H9 (cell line): ENCODE data around the gene HMCN1. TPM values are rescaled to one million over a fixed set of nuclear protein-coding genes. Genes with fewer than 3 reads are reported as not detected.

Experiments
- DNase-seq: peaks from one replicate; pipeline ENCODE4 v3.0.0-alpha.2; 2017
- H2AFZ ChIP-seq: one replicate; pipeline ENCODE4 v1.6.1; 2013; ENCODE audit warnings: mild to moderate bottlenecking, low read length, control low read depth, moderate library complexity
- H2AK5ac ChIP-seq: 2 replicates; pipeline ENCODE4 v1.6.1; 2013; ENCODE audit warnings: low read length, control low read depth, mixed read lengths; ENCODE audit not compliant: insufficient read length
- H2BK120ac ChIP-seq: one replicate; pipeline ENCODE4 v1.6.1; 2013; ENCODE audit warnings: low read depth, mild to moderate bottlenecking, low read length, control low read depth, inconsistent platforms; ENCODE audit not compliant: poor library complexity, severe bottlenecking
- H2BK12ac ChIP-seq: 2 replicates; pipeline ENCODE4 v1.6.1; 2013; ENCODE audit warnings: low read length, control low read depth, mixed read lengths, low read depth; ENCODE audit not compliant: insufficient read length
- H2BK15ac ChIP-seq: 2 replicates; pipeline ENCODE4 v1.6.1; 2013; ENCODE audit warnings: low read depth, low read length, control low read depth
- H2BK20ac ChIP-seq: one replicate; pipeline ENCODE4 v1.6.1; 2013; ENCODE audit warnings: low read depth, mild to moderate bottlenecking, low read length, control low read depth, inconsistent platforms; ENCODE audit not compliant: poor library complexity, severe bottlenecking
- H2BK5ac ChIP-seq: 2 replicates; pipeline ENCODE4 v1.6.1; 2013; ENCODE audit warnings: low read length, control low read depth, mixed read lengths; ENCODE audit not compliant: insufficient read length
- H3K14ac ChIP-seq: 2 replicates; pipeline ENCODE4 v1.6.1; 2013; ENCODE audit warnings: low read length, control low read depth; ENCODE audit not compliant: insufficient read depth
- H3K18ac ChIP-seq: 2 replicates; pipeline ENCODE4 v1.6.1; 2013; ENCODE audit warnings: low read depth, mild to moderate bottlenecking, mixed read lengths, low read length, control low read depth; ENCODE audit not compliant: insufficient read length
- H3K23ac ChIP-seq: 2 replicates; pipeline ENCODE4 v1.6.1; 2013; ENCODE audit warnings: low read length, control low read depth, mixed read lengths, low read depth; ENCODE audit not compliant: insufficient read length
- H3K23me2 ChIP-seq: 2 replicates; pipeline ENCODE4 v1.6.1; 2013; ENCODE audit warnings: low read depth, mild to moderate bottlenecking, mixed read lengths, low read length, control low read depth; ENCODE audit not compliant: insufficient read length, poor library complexity, severe bottlenecking
- H3K27ac ChIP-seq: 2 replicates; pipeline ENCODE4 v1.5.1; 2013; ENCODE audit warnings: low read length, control low read depth, mixed read lengths, low read depth; ENCODE audit not compliant: insufficient read length
- H3K27me3 ChIP-seq: 2 replicates; pipeline ENCODE4 v1.6.1; 2013; ENCODE audit warnings: low read length, control low read depth, inconsistent platforms; ENCODE audit not compliant: insufficient read depth
- H3K4ac ChIP-seq: 2 replicates; pipeline ENCODE4 v1.6.1; 2013; ENCODE audit warnings: low read depth, mild to moderate bottlenecking, control low read depth, inconsistent platforms, low read length, moderate library complexity
- H3K4me1 ChIP-seq: 2 replicates; pipeline ENCODE4 v1.6.1; 2013; ENCODE audit warnings: low read length, control low read depth, inconsistent platforms; ENCODE audit not compliant: insufficient read depth
- H3K4me2 ChIP-seq: 2 replicates; pipeline ENCODE4 v1.6.1; 2013; ENCODE audit warnings: low read length, control low read depth, mixed read lengths; ENCODE audit not compliant: insufficient read length, insufficient read depth
- H3K56ac ChIP-seq: 2 replicates; pipeline ENCODE4 v1.6.1; 2013; ENCODE audit warnings: low read depth, mild to moderate bottlenecking, mixed read lengths, low read length, control low read depth; ENCODE audit not compliant: insufficient read length
- H3K79me1 ChIP-seq: 2 replicates; pipeline ENCODE4 v1.6.1; 2013; ENCODE audit warnings: low read depth, mild to moderate bottlenecking, moderate library complexity, low read length, control low read depth, inconsistent platforms; ENCODE audit not compliant: insufficient read depth, poor library complexity, severe bottlenecking
- H3K79me2 ChIP-seq: 2 replicates; pipeline ENCODE4 v1.6.1; 2013; ENCODE audit warnings: low read length, control low read depth, inconsistent platforms; ENCODE audit not compliant: insufficient read depth
- H3K9ac ChIP-seq: 2 replicates; pipeline ENCODE4 v1.6.1; 2013; ENCODE audit warnings: low read length, control low read depth, mixed read lengths; ENCODE audit not compliant: insufficient read length; ENCODE audit errors: extremely low read depth
- H3K9me3 ChIP-seq: one replicate; pipeline ENCODE4 v1.6.1; 2013; ENCODE audit warnings: low read depth, low read length, inconsistent platforms; ENCODE audit not compliant: control insufficient read depth
- H3T11ph ChIP-seq: one replicate; pipeline ENCODE4 v1.6.1; 2013; ENCODE audit warnings: mild to moderate bottlenecking, low read length, control low read depth, inconsistent platforms
- H4K20me1 ChIP-seq: one replicate; pipeline ENCODE4 v1.6.1; 2013; ENCODE audit not compliant: control insufficient read depth, insufficient read length, insufficient read depth
- H4K5ac ChIP-seq: 2 replicates; pipeline ENCODE4 v1.6.1; 2013; ENCODE audit warnings: low read depth, mild to moderate bottlenecking, mixed read lengths, low read length, control low read depth; ENCODE audit not compliant: insufficient read length
- H4K8ac ChIP-seq: replicated peaks from 2 replicates; pipeline ENCODE4 v1.6.1; 2013; ENCODE audit warnings: low read length, control low read depth, mixed read lengths, low read depth; ENCODE audit not compliant: insufficient read length
- H4K91ac ChIP-seq: 2 replicates; pipeline ENCODE4 v1.6.1; 2013; ENCODE audit warnings: low read depth, mild to moderate bottlenecking, moderate library complexity, mixed read lengths, low read length, control low read depth; ENCODE audit not compliant: insufficient read length
- H3K27ac Mint-ChIP-seq, 3 experiments: 2 replicates in 2 of 3; 3 replicates in 1 of 3; pipeline ENCODE4 v1.8.0; 2020 to 2021; ENCODE audit warnings: mixed read lengths in 3 of 3, mild to moderate bottlenecking in 1 of 3, moderate library complexity in 1 of 3
- H3K27me3 Mint-ChIP-seq: 2 replicates; pipeline ENCODE4 v1.8.0; 2021; ENCODE audit warnings: low read depth, mild to moderate bottlenecking, moderate library complexity, mixed read lengths
- H3K36me3 Mint-ChIP-seq, 3 experiments: 2 replicates in 2 of 3; 3 replicates in 1 of 3; pipeline ENCODE4 v1.8.0; 2020 to 2021; ENCODE audit warnings: low read depth in 3 of 3, mixed read lengths in 3 of 3; ENCODE audit not compliant: insufficient read depth in 1 of 3
- H3K4me1 Mint-ChIP-seq, 2 experiments: 2 replicates each; pipeline ENCODE4 v1.8.0; 2020; ENCODE audit warnings: mixed read lengths in 2 of 2
- H3K4me3 Mint-ChIP-seq, 2 experiments: 2 replicates in 1 of 2; 3 replicates in 1 of 2; pipeline ENCODE4 v1.8.0; 2020 to 2021; ENCODE audit warnings: mild to moderate bottlenecking in 2 of 2, mixed read lengths in 2 of 2, moderate library complexity in 1 of 2
- H3K9me3 Mint-ChIP-seq, 2 experiments: 2 replicates in 1 of 2; 3 replicates in 1 of 2; pipeline ENCODE4 v1.8.0; 2020; ENCODE audit warnings: mild to moderate bottlenecking in 2 of 2, mixed read lengths in 2 of 2, moderate library complexity in 1 of 2
- CTCF ChIP-seq: fragments of 200-600 bp; sonication (generic); conservative IDR thresholded peaks from 3 replicates; pipeline ENCODE4 v1.8.0; 2021; ENCODE audit warnings: antibody characterized with exemption, mild to moderate bottlenecking
- WGBS: extraction: QIAGEN DNeasy Blood & Tissue Kit; methylation state at CpG from one replicate; pipeline ENCODE4 v1.1.7; 2013; ENCODE audit warnings: missing lambda C conversion rate, low lambda C conversion rate, mixed read lengths; ENCODE audit not compliant: insufficient read length; ENCODE audit errors: extremely low coverage; 5-methylcytosine and 5-hydroxymethylcytosine counted together
- total RNA-seq: library from RNA; stranded (reverse); gene quantifications from 2 replicates; pipeline ENCODE4 v1.2.1, GENCODE V29; 2021

HMCN1 gene
- total RNA-seq, 1 experiment from 2014 or later, result 3.3 TPM

- no peak for DNase-seq
- no peak overlapping the region for H2BK12ac ChIP-seq
- H2BK15ac ChIP-seq, result no peak overlapping the region
- H3K9me3 ChIP-seq, result no peaks in the 10 kb centered on the region
- H3K18ac ChIP-seq, result no peak overlapping the region
- no peak for TF ChIP-seq CTCF
- no peak overlapping the region for H3K27ac ChIP-seq
- no peaks in the 10 kb centered on the region for H3K23me2 ChIP-seq
- H3T11ph ChIP-seq, result no peak overlapping the region
- H3K27ac Mint-ChIP-seq, result no peak overlapping the region; a peak in 1 of 7 replicates
- no peak overlapping the region for H2BK120ac ChIP-seq
- no peak overlapping the region for H4K5ac ChIP-seq
- no peak overlapping the region for H2AFZ ChIP-seq
- no peaks in the 10 kb centered on the region for H3K9me3 Mint-ChIP-seq
- no peaks in the 10 kb centered on the region for H4K20me1 ChIP-seq
- no peaks in the 10 kb centered on the region for H3K79me2 ChIP-seq
- no peaks in the 10 kb centered on the region for H3K79me1 ChIP-seq
- H3K14ac ChIP-seq, result no peak overlapping the region
- H4K8ac ChIP-seq, result no peak overlapping the region
- no peaks in the 10 kb centered on the region for H3K27me3 Mint-ChIP-seq
- H3K27me3 ChIP-seq, result no peaks in the 10 kb centered on the region
- H4K91ac ChIP-seq, result no peak overlapping the region
- no peak overlapping the region for H2BK5ac ChIP-seq
- no peaks in the 10 kb centered on the region for H3K36me3 Mint-ChIP-seq
- H3K4me1 Mint-ChIP-seq, result peaks cover 7 to 8% of the 10 kb centered on the region in 2 experiments; a peak in 3 of 4 replicates
- no peak overlapping the region for H2AK5ac ChIP-seq
- no peak overlapping the region for H2BK20ac ChIP-seq
- no peak overlapping the region for H3K4me2 ChIP-seq
- no peaks in the 10 kb centered on the region; the same call in none of the 2 replicates for H3K4me1 ChIP-seq
- no peak overlapping the region for H3K4ac ChIP-seq
- H3K9ac ChIP-seq, result no peak overlapping the region
- no peak overlapping the region for H3K4me3 Mint-ChIP-seq
- H3K56ac ChIP-seq, result no peak overlapping the region
- WGBS, result no CpG with 5 or more reads among the region's 3 CpGs
- H3K23ac ChIP-seq, result no peak overlapping the region
Measured at GRCh38 chr1:185862235-185862634, 128.0 kb downstream of the HMCN1 start.
